HepG2 (cell line): ENCODE results near the gene ECSIT. TPM values are rescaled to one million over a fixed set of nuclear protein-coding genes. Genes with fewer than 3 reads are reported as not detected.

Experiments
- ASH2L ChIP-seq: fragments of 300-600, 200-600 bp; sonication (generic); IDR thresholded peaks from 2 replicates; pipeline ENCODE4 v1.7.0; 2017; ENCODE audit warnings: low read depth, mild to moderate bottlenecking, moderate library complexity, mixed read lengths, low read length; ENCODE audit not compliant: insufficient read length
- BRCA1 ChIP-seq: sonication (generic); formaldehyde crosslinking; IDR thresholded peaks from 2 replicates; pipeline ENCODE4 v1.4.0; 2020; ENCODE audit warnings: missing genetic modification reagents
- FOXM1 ChIP-seq: sonication (generic); formaldehyde crosslinking; IDR thresholded peaks from 2 replicates; pipeline ENCODE4 v1.5.0; 2020; ENCODE audit warnings: missing genetic modification reagents
- MTA3 ChIP-seq: sonication (generic); formaldehyde crosslinking; IDR thresholded peaks from 2 replicates; pipeline ENCODE4 v1.4.0; 2020; ENCODE audit warnings: missing genetic modification reagents
- NR2C2 ChIP-seq: sonication (generic); formaldehyde crosslinking; IDR thresholded peaks from 2 replicates; pipeline ENCODE4 v1.4.0; 2020; ENCODE audit warnings: missing genetic modification reagents, mild to moderate bottlenecking, moderate library complexity, borderline replicate concordance
- PITX1 ChIP-seq: sonication (generic); formaldehyde crosslinking; IDR thresholded peaks from 2 replicates; pipeline ENCODE4 v1.5.1; 2020; ENCODE audit warnings: mild to moderate bottlenecking, missing genetic modification reagents
- SMAD3 ChIP-seq: sonication (generic); formaldehyde crosslinking; IDR thresholded peaks from 2 replicates; pipeline ENCODE4 v1.4.0; 2020; ENCODE audit warnings: missing genetic modification reagents
- SP140L ChIP-seq: sonication (generic); formaldehyde crosslinking; IDR thresholded peaks from 2 replicates; pipeline ENCODE4 v1.4.0; 2020; ENCODE audit warnings: missing genetic modification reagents, borderline replicate concordance
- SRSF1 ChIP-seq: fragments of 200-400 bp; formaldehyde crosslinking; optimal IDR thresholded peaks from 2 replicates; pipeline ENCODE3; 2017; ENCODE audit warnings: mild to moderate bottlenecking, low read depth, low read length, moderate library complexity
- TOE1 ChIP-seq: sonication (generic); formaldehyde crosslinking; IDR thresholded peaks from 2 replicates; pipeline ENCODE4 v1.4.0; 2020; ENCODE audit warnings: mild to moderate bottlenecking, missing genetic modification reagents
- U2AF1 ChIP-seq: fragments of 200-400 bp; formaldehyde crosslinking; optimal IDR thresholded peaks from 2 replicates; pipeline ENCODE3; 2017; ENCODE audit warnings: mild to moderate bottlenecking, low read depth, low read length
- ZBTB2 ChIP-seq: sonication (generic); formaldehyde crosslinking; IDR thresholded peaks from 2 replicates; pipeline ENCODE4 v1.8.0; 2022; ENCODE audit warnings: low read depth, missing genetic modification reagents
- ZBTB39 ChIP-seq: sonication (generic); formaldehyde crosslinking; IDR thresholded peaks from 2 replicates; pipeline ENCODE4 v1.5.0; 2020; ENCODE audit warnings: missing genetic modification reagents
- ZFP36L2 ChIP-seq: sonication (generic); formaldehyde crosslinking; IDR thresholded peaks from 2 replicates; pipeline ENCODE4 v1.4.0; 2020; ENCODE audit warnings: missing genetic modification reagents
- ZNF121 ChIP-seq: sonication (generic); formaldehyde crosslinking; IDR thresholded peaks from 2 replicates; pipeline ENCODE4 v1.5.0; 2020; ENCODE audit warnings: mild to moderate bottlenecking, missing genetic modification reagents
- ZNF160 ChIP-seq: sonication (generic); formaldehyde crosslinking; IDR thresholded peaks from 2 replicates; pipeline ENCODE4 v1.8.0; 2022; ENCODE audit warnings: mild to moderate bottlenecking, inconsistent platforms, missing genetic modification reagents
- ZNF333 ChIP-seq: sonication (generic); formaldehyde crosslinking; IDR thresholded peaks from 2 replicates; pipeline ENCODE4 v1.4.0; 2020; ENCODE audit warnings: mild to moderate bottlenecking, missing genetic modification reagents, borderline replicate concordance
- ZNF614 ChIP-seq: IDR thresholded peaks from 2 replicates; pipeline ENCODE4 v1.6.1; 2018; ENCODE audit warnings: missing biosample characterization, missing genetic modification reagents, inconsistent platforms, borderline replicate concordance
- ZNF629 ChIP-seq: sonication (generic); formaldehyde crosslinking; conservative IDR thresholded peaks from 2 replicates; pipeline ENCODE4 v1.5.0; 2020; ENCODE audit warnings: missing genetic modification reagents
- ZSCAN25 ChIP-seq: sonication (generic); formaldehyde crosslinking; IDR thresholded peaks from 2 replicates; pipeline ENCODE4 v1.8.0; 2022; ENCODE audit warnings: mild to moderate bottlenecking, missing genetic modification reagents
- polyA plus RNA-seq, 8 experiments: library from polyadenylated mRNA; depleted of rRNA in 3 of 8; stranded (reverse) in 7 of 8; unstranded in 1 of 8; fragments of >200 nt; fragmentation: Illumina TruSeq in 4 of 8; extraction: Trizol in 4 of 8; gene quantifications; 2 replicates each; pipeline versions ENCODE4 v1.2.1 to v1.2.3, GENCODE V29; 2011 to 2016; ENCODE audit warnings: low read depth in 4 of 8, missing spikeins in 1 of 8, mixed read lengths in 1 of 8; ENCODE audit not compliant: insufficient read depth in 1 of 8
- total RNA-seq, 5 experiments: library from RNA; depleted of rRNA; stranded (reverse); fragments of >200 nt; fragmentation: Illumina TruSeq; extraction: Trizol; gene quantifications; 2 replicates each; pipeline ENCODE4 v1.2.3, GENCODE V29; 2016; ENCODE audit warnings: low read depth in 1 of 5
- TF ChIP-seq, protein P1 (sequence below): sonication (generic); formaldehyde crosslinking; IDR thresholded peaks from 2 replicates; pipeline ENCODE4 v1.4.0; 2020; ENCODE audit warnings: mild to moderate bottlenecking, missing genetic modification reagents, borderline replicate concordance
- TF ChIP-seq, protein P2 (sequence below): sonication (generic); formaldehyde crosslinking; IDR thresholded peaks from 2 replicates; pipeline ENCODE4 v1.8.0; 2022; ENCODE audit warnings: missing genetic modification reagents, low read depth, mild to moderate bottlenecking, borderline replicate concordance
- TF ChIP-seq, protein P3 (sequence below): sonication (generic); formaldehyde crosslinking; IDR thresholded peaks from 2 replicates; pipeline ENCODE4 v1.4.0; 2020; ENCODE audit warnings: missing genetic modification reagents, low read depth, mild to moderate bottlenecking, borderline replicate concordance

Gene ECSIT
- total and polyA plus RNA-seq, 2 of the 13 experiments (the other 11 are each of a cell fraction or from before 2014, with no cell fraction given): 36.4 to 62.3 TPM

DNA sequence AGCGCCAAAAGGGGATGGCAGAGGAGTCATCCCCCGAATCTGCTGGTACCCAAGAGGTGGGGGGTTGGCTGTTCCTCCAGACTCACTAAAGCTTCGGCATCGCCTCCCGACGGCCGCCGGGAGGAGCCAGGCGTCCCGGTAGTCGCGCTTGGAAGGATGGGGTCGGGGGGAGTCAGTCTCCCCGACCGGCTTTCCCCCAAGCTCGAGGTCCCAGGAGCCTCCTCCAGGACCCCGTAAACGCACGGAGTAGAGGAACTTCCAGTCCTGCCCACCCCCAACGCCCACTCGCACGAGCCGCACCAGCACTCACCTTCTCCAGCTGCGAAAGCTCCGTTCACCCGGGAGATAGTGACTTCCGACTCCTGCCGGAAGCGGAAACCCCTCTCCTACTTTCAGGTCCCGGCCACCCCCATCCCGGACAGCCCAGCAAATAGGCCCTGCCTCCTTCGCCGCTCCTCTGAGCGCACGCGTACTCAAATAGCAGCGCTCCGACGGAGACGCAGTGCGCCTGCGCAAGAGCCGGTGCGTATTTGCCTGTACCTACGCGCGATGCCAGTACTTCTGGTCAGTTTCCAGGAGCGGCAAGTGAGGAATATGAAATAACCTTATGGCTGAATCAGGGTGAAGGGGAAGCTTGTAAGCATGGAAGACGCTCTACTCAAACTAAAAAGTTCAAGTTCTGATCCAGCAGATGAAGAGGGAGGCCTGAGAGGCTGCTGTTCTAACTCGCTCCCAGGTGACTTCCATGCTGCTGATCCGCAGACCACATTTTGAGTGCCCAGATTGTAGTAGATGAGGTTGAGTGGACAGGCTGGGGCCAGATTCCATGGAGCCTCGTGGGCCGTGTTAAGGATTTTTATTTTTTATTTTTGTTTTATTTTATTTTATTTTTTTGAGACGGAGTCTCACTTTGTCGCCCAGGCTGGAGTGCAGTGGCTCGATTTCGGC is 30.2 kb upstream of the ECSIT start, which contains the start of gene ELOF1 (continued):
- no peak for TF ChIP-seq ZNF614 (CRISPR knock-in tag)
- TF ChIP-seq, protein P1, sequence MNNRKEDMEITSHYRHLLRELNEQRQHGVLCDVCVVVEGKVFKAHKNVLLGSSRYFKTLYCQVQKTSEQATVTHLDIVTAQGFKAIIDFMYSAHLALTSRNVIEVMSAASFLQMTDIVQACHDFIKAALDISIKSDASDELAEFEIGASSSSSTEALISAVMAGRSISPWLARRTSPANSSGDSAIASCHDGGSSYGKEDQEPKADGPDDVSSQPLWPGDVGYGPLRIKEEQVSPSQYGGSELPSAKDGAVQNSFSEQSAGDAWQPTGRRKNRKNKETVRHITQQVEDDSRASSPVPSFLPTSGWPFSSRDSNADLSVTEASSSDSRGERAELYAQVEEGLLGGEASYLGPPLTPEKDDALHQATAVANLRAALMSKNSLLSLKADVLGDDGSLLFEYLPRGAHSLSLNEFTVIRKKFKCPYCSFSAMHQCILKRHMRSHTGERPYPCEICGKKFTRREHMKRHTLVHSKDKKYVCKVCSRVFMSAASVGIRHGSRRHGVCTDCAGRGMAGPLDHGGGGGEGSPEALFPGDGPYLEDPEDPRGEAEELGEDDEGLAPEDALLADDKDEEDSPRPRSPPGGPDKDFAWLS (CRISPR knock-in tag): no peak
- peak; percentile 68 for TF ChIP-seq SRSF1
- 0 out of 2 replicates have a peak, but pooled peaks have one; percentile 34 for TF ChIP-seq ZNF333 (CRISPR knock-in tag)
- TF ChIP-seq ZBTB39 (CRISPR knock-in tag): no peak
- peak; percentile 77 for TF ChIP-seq SMAD3
- TF ChIP-seq FOXM1 (CRISPR knock-in tag): no peak
- TF ChIP-seq TOE1 (CRISPR knock-in tag): 0 out of 2 replicates have a peak, but pooled peaks have one; percentile 57
- TF ChIP-seq, protein P2, sequence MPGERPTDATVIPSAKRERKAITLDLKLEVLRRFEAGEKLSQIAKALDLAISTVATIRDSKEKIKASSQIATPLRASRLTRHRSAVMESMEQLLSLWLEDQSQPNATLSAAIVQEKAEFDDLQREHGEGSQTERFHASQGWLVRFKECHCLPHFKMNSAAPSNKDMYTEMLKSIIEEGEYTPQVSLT (CRISPR knock-in tag): no peak
- peak; percentile 66; the same call in 1 of the 2 replicates for TF ChIP-seq NR2C2 (CRISPR knock-in tag)
- TF ChIP-seq ZFP36L2 (CRISPR knock-in tag): no peak
- no peak for TF ChIP-seq ZNF160
- TF ChIP-seq MTA3 (CRISPR knock-in tag): no peak
- no peak for TF ChIP-seq ZSCAN25 (CRISPR knock-in tag)
- TF ChIP-seq ASH2L: peak; percentile 74
- no peak for TF ChIP-seq ZNF629
- peak; percentile 41; the same call in 1 of the 2 replicates for TF ChIP-seq PITX1 (CRISPR knock-in tag)
- TF ChIP-seq, protein P3, sequence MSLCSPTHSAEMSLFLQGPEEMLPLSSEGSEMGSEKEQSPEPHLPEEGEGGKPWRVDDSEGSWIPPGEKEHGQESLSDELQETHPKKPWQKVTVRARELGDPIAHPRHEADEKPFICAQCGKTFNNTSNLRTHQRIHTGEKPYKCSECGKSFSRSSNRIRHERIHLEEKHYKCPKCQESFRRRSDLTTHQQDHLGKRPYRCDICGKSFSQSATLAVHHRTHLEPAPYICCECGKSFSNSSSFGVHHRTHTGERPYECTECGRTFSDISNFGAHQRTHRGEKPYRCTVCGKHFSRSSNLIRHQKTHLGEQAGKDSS: no peak
- TF ChIP-seq BRCA1: no peak
- TF ChIP-seq SP140L (CRISPR knock-in tag): no peak
- TF ChIP-seq U2AF1: no peak
- TF ChIP-seq ZNF121 (CRISPR knock-in tag): no peak
- TF ChIP-seq ZBTB2 (CRISPR knock-in tag): no peak
